IMR-90 (cell line): Measurements from ENCODE around the gene CTNNA1.

Experiments used
- CEBPB ChIP-seq: IDR thresholded peaks from 2 replicates; pipeline ENCODE4 v1.6.1; 2012; ENCODE audit warnings: low read depth, low read length, improper control_type of control experiment
- CHD1 ChIP-seq: IDR thresholded peaks from 2 replicates; pipeline ENCODE4 v1.6.1; 2012; ENCODE audit warnings: low read depth, low read length, improper control_type of control experiment
- CTCF ChIP-seq: conservative IDR thresholded peaks from 2 replicates; pipeline ENCODE4 v1.5.1; 2012; ENCODE audit warnings: mild to moderate bottlenecking, low read depth, low read length, improper control_type of control experiment
- FOS ChIP-seq: fragments of 150-350 bp; IDR thresholded peaks from 2 replicates; pipeline ENCODE4 v1.6.1; 2016; ENCODE audit warnings: low read depth, low read length
- MAFK ChIP-seq: IDR thresholded peaks from 2 replicates; pipeline ENCODE4 v1.6.1; 2012; ENCODE audit warnings: low read depth, low read length, improper control_type of control experiment
- MAZ ChIP-seq: IDR thresholded peaks from 2 replicates; pipeline ENCODE4 v1.6.1; 2012; ENCODE audit warnings: low read depth, mild to moderate bottlenecking, low read length, improper control_type of control experiment, moderate library complexity, borderline replicate concordance
- MXI1 ChIP-seq: IDR thresholded peaks from 2 replicates; pipeline ENCODE4 v1.6.1; 2012; ENCODE audit warnings: low read depth, mild to moderate bottlenecking, low read length, moderate library complexity, borderline replicate concordance
- POLR2A ChIP-seq: IDR thresholded peaks from 2 replicates; pipeline ENCODE4 v1.6.1; 2012; ENCODE audit warnings: mild to moderate bottlenecking, low read depth, low read length
- RAD21 ChIP-seq: IDR thresholded peaks from 2 replicates; pipeline ENCODE4 v1.6.1; 2012; ENCODE audit warnings: low read length, improper control_type of control experiment
- RCOR1 ChIP-seq: IDR thresholded peaks from 2 replicates; pipeline ENCODE4 v1.6.1; 2012; ENCODE audit warnings: mild to moderate bottlenecking, low read length, improper control_type of control experiment; ENCODE audit not compliant: insufficient replicate concordance
- SMC3 ChIP-seq: fragments of 150-350 bp; IDR thresholded peaks from 2 replicates; pipeline ENCODE4 v1.6.1; 2016; ENCODE audit warnings: low read depth, mild to moderate bottlenecking, antibody characterized with exemption, low read length, moderate library complexity
- USF2 ChIP-seq: fragments of 150-350 bp; IDR thresholded peaks from 2 replicates; pipeline ENCODE4 v1.6.1; 2017; ENCODE audit warnings: mild to moderate bottlenecking, antibody characterized with exemption, low read length, low read depth

DNA sequence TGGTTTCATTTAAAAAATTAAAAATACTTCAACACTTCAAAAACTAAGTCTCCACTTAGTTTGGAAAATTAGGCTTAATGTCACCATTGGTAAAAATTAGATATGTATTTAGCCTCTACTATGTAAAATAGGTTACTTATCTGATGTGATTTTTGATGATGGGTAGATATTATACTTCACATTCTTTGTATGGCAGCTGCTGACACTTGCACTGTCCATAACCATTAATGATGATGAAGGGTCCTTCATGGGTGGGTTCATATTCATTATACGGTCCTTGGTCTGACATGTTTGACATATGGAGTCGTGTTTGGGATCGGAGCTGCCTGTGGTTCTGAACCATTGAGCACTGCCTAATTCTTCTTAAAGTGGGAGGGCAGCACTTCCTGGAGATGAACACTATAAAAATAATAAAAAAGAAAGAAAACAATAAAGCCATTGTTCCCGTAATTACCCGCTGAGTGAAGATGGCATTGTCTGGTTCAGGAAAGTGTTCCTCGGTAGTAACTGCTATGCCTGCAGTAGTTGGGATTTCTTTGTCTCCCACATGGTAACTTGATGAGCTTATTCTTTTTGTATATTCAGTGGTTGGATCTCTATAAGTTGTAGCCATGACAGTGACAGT is 119.7 kb downstream of the CTNNA1 start:
- no peak for TF ChIP-seq CHD1
- TF ChIP-seq CTCF: no peak
- no peak for TF ChIP-seq RCOR1
- TF ChIP-seq SMC3: no peak
- no peak for TF ChIP-seq MAFK
- no peak for TF ChIP-seq USF2
- TF ChIP-seq POLR2A: no peak
- no peak for TF ChIP-seq CEBPB
- TF ChIP-seq RAD21: no peak
- no peak for TF ChIP-seq MXI1
- TF ChIP-seq MAZ: no peak
- no peak for TF ChIP-seq FOS
